HEK293 (cell line): ENCODE data around the gene DOCK7.

Source experiments
- SP2 ChIP-seq: fragments of 450-650 bp; formaldehyde crosslinking; IDR thresholded peaks from 2 replicates; pipeline ENCODE4 v1.5.1; 2016; ENCODE audit warnings: missing biosample characterization, missing genetic modification characterization
- ZNF140 ChIP-seq: fragments of 450-650 bp; formaldehyde crosslinking; IDR thresholded peaks from 2 replicates; pipeline ENCODE4 v1.5.1; 2016; ENCODE audit warnings: missing biosample characterization, missing genetic modification characterization
- ZNF174 ChIP-seq: fragments of 450-650 bp; formaldehyde crosslinking; IDR thresholded peaks from 2 replicates; pipeline ENCODE4 v1.5.0; 2017; ENCODE audit warnings: missing biosample characterization, mild to moderate bottlenecking, missing genetic modification characterization
- ZNF239 ChIP-seq: fragments of 450-650 bp; formaldehyde crosslinking; IDR thresholded peaks from 2 replicates; pipeline ENCODE4 v1.5.1; 2016; ENCODE audit warnings: missing biosample characterization, missing genetic modification characterization
- ZNF274 ChIP-seq, 2 experiments: fragments of 200-500 bp in 1 of 2; fragments of 450-650 bp in 1 of 2; sonication (Bioruptor generic) in 1 of 2; formaldehyde crosslinking in 1 of 2; IDR thresholded peaks; 2 replicates each; pipeline versions ENCODE4 v1.5.1 to v1.6.1; 2014 to 2016; ENCODE audit warnings: borderline replicate concordance in 1 of 2, inconsistent platforms in 1 of 2, low read length in 1 of 2, missing biosample characterization in 1 of 2, missing genetic modification characterization in 1 of 2
- ZNF350 ChIP-seq: fragments of 450-650 bp; formaldehyde crosslinking; IDR thresholded peaks from 2 replicates; pipeline ENCODE4 v1.5.0; 2017; ENCODE audit warnings: missing biosample characterization, mild to moderate bottlenecking, missing genetic modification characterization
- ZNF76 ChIP-seq: fragments of 450-650 bp; formaldehyde crosslinking; IDR thresholded peaks from 2 replicates; pipeline ENCODE4; 2016; ENCODE audit warnings: low read depth, missing biosample characterization, missing genetic modification characterization, borderline replicate concordance
- TF ChIP-seq, protein P1 (sequence below): fragments of 450-650 bp; formaldehyde crosslinking; IDR thresholded peaks from 2 replicates; pipeline ENCODE4 v1.5.1; 2016; ENCODE audit warnings: missing biosample characterization, missing genetic modification characterization

DNA sequence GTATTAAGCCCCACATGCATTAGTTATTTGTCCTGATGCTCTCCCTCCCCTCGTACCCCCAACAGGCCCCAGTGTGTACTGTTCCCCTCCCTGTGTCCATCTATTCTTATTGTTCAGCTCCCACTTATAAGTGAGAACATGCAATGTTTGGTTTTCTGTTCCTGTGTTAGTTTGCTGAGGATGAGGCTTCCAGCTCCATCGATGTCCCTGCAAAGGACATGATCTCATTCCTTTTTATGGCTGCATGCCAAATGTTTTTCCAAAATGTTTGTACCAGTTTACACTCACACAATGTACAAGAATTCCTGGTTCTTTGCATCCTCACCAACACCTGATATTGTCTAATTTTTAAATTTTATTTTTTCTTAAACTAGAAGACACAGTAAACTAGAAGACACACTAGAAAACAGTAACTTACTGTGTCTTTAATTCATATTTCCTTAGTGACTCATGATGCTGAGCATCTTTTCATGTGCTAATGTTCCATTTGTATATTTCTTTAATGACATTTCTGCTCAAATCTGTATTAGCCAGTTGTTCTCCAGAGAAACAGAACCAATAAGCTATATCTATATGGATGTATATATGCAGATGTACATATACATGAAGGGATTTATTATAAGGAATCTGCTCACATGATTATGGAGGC is 270.7 kb downstream of the DOCK7 start:
- TF ChIP-seq, protein P1, sequence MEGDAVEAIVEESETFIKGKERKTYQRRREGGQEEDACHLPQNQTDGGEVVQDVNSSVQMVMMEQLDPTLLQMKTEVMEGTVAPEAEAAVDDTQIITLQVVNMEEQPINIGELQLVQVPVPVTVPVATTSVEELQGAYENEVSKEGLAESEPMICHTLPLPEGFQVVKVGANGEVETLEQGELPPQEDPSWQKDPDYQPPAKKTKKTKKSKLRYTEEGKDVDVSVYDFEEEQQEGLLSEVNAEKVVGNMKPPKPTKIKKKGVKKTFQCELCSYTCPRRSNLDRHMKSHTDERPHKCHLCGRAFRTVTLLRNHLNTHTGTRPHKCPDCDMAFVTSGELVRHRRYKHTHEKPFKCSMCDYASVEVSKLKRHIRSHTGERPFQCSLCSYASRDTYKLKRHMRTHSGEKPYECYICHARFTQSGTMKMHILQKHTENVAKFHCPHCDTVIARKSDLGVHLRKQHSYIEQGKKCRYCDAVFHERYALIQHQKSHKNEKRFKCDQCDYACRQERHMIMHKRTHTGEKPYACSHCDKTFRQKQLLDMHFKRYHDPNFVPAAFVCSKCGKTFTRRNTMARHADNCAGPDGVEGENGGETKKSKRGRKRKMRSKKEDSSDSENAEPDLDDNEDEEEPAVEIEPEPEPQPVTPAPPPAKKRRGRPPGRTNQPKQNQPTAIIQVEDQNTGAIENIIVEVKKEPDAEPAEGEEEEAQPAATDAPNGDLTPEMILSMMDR (tag by site-specific recombination): no peak
- TF ChIP-seq SP2 (no peak), ZNF239 (tag by site-specific recombination) (no peak), ZNF76 (tag by site-specific recombination) (no peak), ZNF274 (IDR thresholded peaks at IDR 0.05; ENCODE audit: low read length) (no peak), ZNF274 (tag by site-specific recombination; IDR thresholded peaks at IDR 0.05; ENCODE audit: borderline replicate concordance) (no peak), ZNF350 (tag by site-specific recombination) (no peak), ZNF140 (tag by site-specific recombination) (no peak), ZNF174 (no peak)
